GM12892 (cell line): ENCODE results near the gene GMEB2.

ENCODE experiments used
- POLR2A ChIP-seq: IDR thresholded peaks from 2 replicates; pipeline ENCODE4 v1.6.1; 2011; ENCODE audit warnings: low read depth, low read length, control low read depth
- POLR2AphosphoS5 ChIP-seq: IDR thresholded peaks from 2 replicates; pipeline ENCODE4 v1.6.1; 2011; ENCODE audit warnings: low read depth, low read length, control low read depth
- TAF1 ChIP-seq: IDR thresholded peaks from 2 replicates; pipeline ENCODE4 v1.6.1; 2011; ENCODE audit warnings: low read depth, mild to moderate bottlenecking, control low read depth, low read length, borderline replicate concordance

- TF ChIP-seq POLR2A (no peak), POLR2AphosphoS5 (no peak), TAF1 (no peak)
These were observed 16.6 kb upstream of the GMEB2 start for GRCh38 chr20:63643499-63643898.
